ENCODE results near the gene ARHGEF10L. TPM values are rescaled to one million over a fixed set of nuclear protein-coding genes. Genes with fewer than 3 reads are reported as not detected.

Gene ARHGEF10L
- total and polyA plus RNA-seq, 8 donors, result 36.2 to 104 (median 52.8) TPM

GRCh38 chr1:17653728-17654351 is 114.3 kb downstream of the ARHGEF10L start:
- 72 to 78% methylated on average over 9 of the region's 9 CpGs for WGBS, 2 donors
- H3K4me1 ChIP-seq, result no peaks in the 10 kb centered on the region
- TF ChIP-seq CTCF (IDR thresholded peaks at IDR 0.05), result peak in 3 of 4 donors; percentile 23 to 46 (median 40)
- H3K4me3 ChIP-seq, result no peak overlapping the region
- peak in 1 of 6 donors; percentile 47 for DNase-seq
- H3K36me3 ChIP-seq, result peaks cover 2 to 89% (median 30%) of the 10 kb centered on the region in 3 donors
- no peaks in the 10 kb centered on the region for H3K27me3 ChIP-seq
- no peaks in the 10 kb centered on the region for H3K9me3 ChIP-seq
- intact Hi-C loops (cut with DNase I), result loop anchor here in 1 of 3 donors (10.0 kb wide), 1 partner anchor 261 kb away; no protein-coding TSS in a partner anchor
- no peak overlapping the region for H3K27ac ChIP-seq
- FAIRE-seq, result no peak
- ATAC-seq, result peak in 3 of 4 donors; percentile 47 to 62 (median 49)

- DNase-seq (no peak), FAIRE-seq (no peak), ATAC-seq (peak in 1 of 4 donors; percentile 13)
- H3K27me3 ChIP-seq, result no peaks in the 10 kb centered on the region
- no peaks in the 10 kb centered on the region for H3K4me1 ChIP-seq
- no peak overlapping the region for H3K27ac ChIP-seq
- H3K9me3 ChIP-seq, result no peaks in the 10 kb centered on the region
- intact Hi-C loops (cut with DNase I), result loop anchor here in 1 of 3 donors (10.0 kb wide), 1 partner anchor 260 kb away; no protein-coding TSS in a partner anchor
- whole genome bisulfite sequencing, 2 donors, result 67 to 71% methylated on average over 2 of the region's 2 CpGs
- no peak overlapping the region for H3K4me3 ChIP-seq
- peaks cover 2 to 88% (median 36%) of the 10 kb centered on the region in 3 donors for H3K36me3 ChIP-seq
- TF ChIP-seq CTCF (IDR thresholded peaks at IDR 0.05), result no peak
These were observed 115.0 kb downstream of the ARHGEF10L start for GRCh38 chr1:17654519-17654918.

- Histone ChIP-seq H3K27ac (no peak overlapping the region), H3K4me3 (no peak overlapping the region), H3K27me3 (no peaks in the 10 kb centered on the region), H3K36me3 (peaks cover 2 to 82% (median 38%) of the 10 kb centered on the region in 3 donors), H3K9me3 (no peaks in the 10 kb centered on the region), H3K4me1 (no peaks in the 10 kb centered on the region)
- no peak for DNase-seq
- intact Hi-C loops (cut with DNase I), result loop anchor here in 1 of 3 donors (10.0 kb wide), 1 partner anchor 260 kb away; no protein-coding TSS in a partner anchor
- no peak for ATAC-seq
- no peak for FAIRE-seq
- WGBS, 2 donors, result 92 to 95% methylated on average over 1 of the region's 1 CpG
- no peak for TF ChIP-seq CTCF (IDR thresholded peaks at IDR 0.05)
These were observed 115.7 kb downstream of the ARHGEF10L start for GRCh38 chr1:17655169-17655568.

GRCh38 chr1:17655922-17656321 is 116.4 kb downstream of the ARHGEF10L start:
- H3K4me1 ChIP-seq, result no peaks in the 10 kb centered on the region
- H3K27me3 ChIP-seq, result no peaks in the 10 kb centered on the region
- TF ChIP-seq CTCF (IDR thresholded peaks at IDR 0.05), result no peak
- WGBS, 2 donors, result 92 to 94% methylated on average over 14 to 15 of the region's 15 CpGs
- intact Hi-C loops (cut with DNase I), result loop anchor here in 1 of 3 donors (10.0 kb wide), 1 partner anchor 259 kb away; no protein-coding TSS in a partner anchor
- H3K27ac ChIP-seq, result no peak overlapping the region
- no peak for DNase-seq
- peaks cover 2 to 77% (median 38%) of the 10 kb centered on the region in 3 donors for H3K36me3 ChIP-seq
- no peak for ATAC-seq
- no peak for FAIRE-seq
- H3K4me3 ChIP-seq, result no peak overlapping the region
- H3K9me3 ChIP-seq, result no peaks in the 10 kb centered on the region

GRCh38 chr1:17657436-17657835 is 117.9 kb downstream of the ARHGEF10L start:
- Histone ChIP-seq H3K9me3 (no peaks in the 10 kb centered on the region), H3K4me1 (no peaks in the 10 kb centered on the region), H3K27me3 (no peaks in the 10 kb centered on the region), H3K4me3 (no peak overlapping the region), H3K36me3 (peaks cover 2 to 73% (median 38%) of the 10 kb centered on the region in 3 donors), H3K27ac (no peak overlapping the region)
- no peak for ATAC-seq
- no peak for FAIRE-seq
- TF ChIP-seq CTCF (IDR thresholded peaks at IDR 0.05), result no peak
- no peak for DNase-seq
- 92 to 94% methylated on average over 13 of the region's 13 CpGs for WGBS, 2 donors
- intact Hi-C loops (cut with DNase I), result loop anchor here in 1 of 3 donors (10.0 kb wide), 1 partner anchor 257 kb away; no protein-coding TSS in a partner anchor
